Chondrocyte (in vitro differentiated cells): ENCODE measurements around the gene LARGE1. TPM values are rescaled to one million over a fixed set of nuclear protein-coding genes. Genes with fewer than 3 reads are reported as not detected.

ENCODE experiments used
- DNase-seq: peaks from one replicate; pipeline ENCODE4 v3.0.0; 2021; ENCODE audit warnings: mixed read lengths, low spot score
- H3K27ac Mint-ChIP-seq: one replicate; pipeline ENCODE4 v1.8.0; 2021; ENCODE audit warnings: mild to moderate bottlenecking, moderate library complexity, mixed read lengths; ENCODE audit not compliant: unreplicated experiment
- H3K27me3 Mint-ChIP-seq: 2 replicates; pipeline ENCODE4 v1.8.0; 2021; ENCODE audit warnings: low read depth, mixed read lengths
- H3K36me3 Mint-ChIP-seq: 2 replicates; pipeline ENCODE4 v1.8.0; 2021; ENCODE audit warnings: low read depth, mixed read lengths
- H3K4me1 Mint-ChIP-seq: 2 replicates; pipeline ENCODE4 v1.8.0; 2021; ENCODE audit warnings: low read depth, mild to moderate bottlenecking, mixed read lengths
- H3K4me3 Mint-ChIP-seq: one replicate; pipeline ENCODE4 v1.8.0; 2021; ENCODE audit warnings: mild to moderate bottlenecking, moderate library complexity, mixed read lengths; ENCODE audit not compliant: unreplicated experiment
- H3K9me3 Mint-ChIP-seq: 2 replicates; pipeline ENCODE4 v1.8.0; 2021; ENCODE audit warnings: low read depth, mixed read lengths
- total RNA-seq: library from RNA; stranded (reverse); gene quantifications from 3 replicates; pipeline ENCODE4 v1.2.1, GENCODE V29; 2021
- TF ChIP-seq, protein P1 (sequence below): fragments of 200-600 bp; sonication (generic); IDR thresholded peaks from 2 replicates; pipeline ENCODE4 v1.5.0; 2021; ENCODE audit warnings: antibody characterized with exemption, mild to moderate bottlenecking, moderate library complexity

Gene LARGE1
- total RNA-seq, 1 donor from 2014 or later: 21.3 TPM

DNA sequence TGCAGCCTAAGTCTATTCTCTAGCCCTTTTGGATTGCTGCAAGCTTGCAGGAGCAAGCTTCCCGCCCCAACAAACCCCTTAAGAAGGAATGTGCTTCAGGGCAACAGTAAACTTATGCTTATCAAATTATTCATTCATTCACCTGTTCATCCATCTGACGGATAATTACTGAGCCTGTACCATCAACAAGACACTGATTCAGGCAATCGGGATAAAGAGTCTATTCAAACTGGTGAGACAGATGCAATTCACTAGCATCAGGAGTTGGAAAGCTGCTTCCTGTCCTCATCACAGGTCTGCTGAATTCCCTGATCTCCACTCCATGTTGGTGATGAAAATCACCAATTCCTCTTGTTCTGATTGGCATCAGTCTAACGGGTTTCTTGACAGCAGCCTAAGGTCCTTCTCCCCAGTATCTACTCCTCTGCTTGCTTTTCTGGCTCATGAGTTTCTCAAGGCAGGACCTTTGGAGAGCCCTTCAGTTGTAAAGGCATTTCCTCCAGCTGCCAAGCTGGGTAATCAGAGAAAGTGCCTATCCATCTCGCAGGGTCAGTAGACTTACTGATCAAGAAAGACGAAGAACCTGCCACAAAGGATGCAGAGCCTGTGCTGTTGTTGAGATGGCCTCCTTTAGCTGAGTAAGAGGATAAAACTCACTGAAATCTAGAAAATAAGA lies 433.1 kb downstream of the LARGE1 start:
- H3K4me3 Mint-ChIP-seq: no peak overlapping the region
- H3K9me3 Mint-ChIP-seq: no peaks in the 10 kb centered on the region
- H3K27me3 Mint-ChIP-seq: no peaks in the 10 kb centered on the region

DNA sequence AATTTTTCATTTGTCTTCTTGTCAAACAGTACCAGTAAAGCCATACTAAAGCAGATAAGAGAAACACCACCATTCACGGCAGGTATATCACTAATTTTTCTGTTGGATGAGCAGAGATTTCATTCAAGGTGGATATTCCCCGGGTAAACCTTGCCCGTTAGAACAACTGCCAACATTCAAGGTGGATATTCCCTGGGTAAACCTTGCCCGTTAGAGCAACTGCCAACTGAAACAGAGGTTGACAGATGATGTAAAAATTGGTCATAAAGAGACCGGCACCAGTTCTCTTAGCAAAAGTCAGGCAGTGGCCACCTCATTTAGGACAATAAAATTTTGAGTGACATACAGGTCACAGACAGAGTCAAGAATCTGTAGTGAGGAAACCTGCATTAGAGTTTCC lies 438.7 kb downstream of the LARGE1 start:
- Mint-ChIP-seq H3K4me3 (no peak overlapping the region), H3K4me1 (peaks cover 14% of the 10 kb centered on the region), H3K9me3 (no peaks in the 10 kb centered on the region), H3K36me3 (no peaks in the 10 kb centered on the region), H3K27ac (no peak overlapping the region), H3K27me3 (no peaks in the 10 kb centered on the region)
- no peak for DNase-seq
- TF ChIP-seq, protein P1, sequence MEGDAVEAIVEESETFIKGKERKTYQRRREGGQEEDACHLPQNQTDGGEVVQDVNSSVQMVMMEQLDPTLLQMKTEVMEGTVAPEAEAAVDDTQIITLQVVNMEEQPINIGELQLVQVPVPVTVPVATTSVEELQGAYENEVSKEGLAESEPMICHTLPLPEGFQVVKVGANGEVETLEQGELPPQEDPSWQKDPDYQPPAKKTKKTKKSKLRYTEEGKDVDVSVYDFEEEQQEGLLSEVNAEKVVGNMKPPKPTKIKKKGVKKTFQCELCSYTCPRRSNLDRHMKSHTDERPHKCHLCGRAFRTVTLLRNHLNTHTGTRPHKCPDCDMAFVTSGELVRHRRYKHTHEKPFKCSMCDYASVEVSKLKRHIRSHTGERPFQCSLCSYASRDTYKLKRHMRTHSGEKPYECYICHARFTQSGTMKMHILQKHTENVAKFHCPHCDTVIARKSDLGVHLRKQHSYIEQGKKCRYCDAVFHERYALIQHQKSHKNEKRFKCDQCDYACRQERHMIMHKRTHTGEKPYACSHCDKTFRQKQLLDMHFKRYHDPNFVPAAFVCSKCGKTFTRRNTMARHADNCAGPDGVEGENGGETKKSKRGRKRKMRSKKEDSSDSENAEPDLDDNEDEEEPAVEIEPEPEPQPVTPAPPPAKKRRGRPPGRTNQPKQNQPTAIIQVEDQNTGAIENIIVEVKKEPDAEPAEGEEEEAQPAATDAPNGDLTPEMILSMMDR: no peak

More for the DNA sequence above, 433.1 kb downstream of the LARGE1 start:
- no peaks in the 10 kb centered on the region for H3K4me1 Mint-ChIP-seq
- TF ChIP-seq, protein P1: no peak
- no peak overlapping the region for H3K27ac Mint-ChIP-seq
- DNase-seq: no peak
- H3K36me3 Mint-ChIP-seq: no peaks in the 10 kb centered on the region

GRCh38 chr22:33477120-33478111 lies 442.9 kb downstream of the LARGE1 start:
- H3K4me1 Mint-ChIP-seq: peaks cover 22% of the 10 kb centered on the region
- H3K27ac Mint-ChIP-seq: peak overlapping the region; percentile 87
- no peaks in the 10 kb centered on the region for H3K36me3 Mint-ChIP-seq
- DNase-seq: no peak
- H3K4me3 Mint-ChIP-seq: peak overlapping the region; percentile 44
- H3K27me3 Mint-ChIP-seq: no peaks in the 10 kb centered on the region
- TF ChIP-seq, protein P1: no peak
- H3K9me3 Mint-ChIP-seq: no peaks in the 10 kb centered on the region

- H3K36me3 Mint-ChIP-seq: no peaks in the 10 kb centered on the region
- TF ChIP-seq, protein P1: no peak
- H3K27me3 Mint-ChIP-seq: no peaks in the 10 kb centered on the region
- H3K4me3 Mint-ChIP-seq: peak overlapping the region; percentile 44
- H3K27ac Mint-ChIP-seq: peak overlapping the region; percentile 87
- H3K9me3 Mint-ChIP-seq: no peaks in the 10 kb centered on the region
- no peak for DNase-seq
- H3K4me1 Mint-ChIP-seq: peaks cover 24% of the 10 kb centered on the region
Observed at GRCh38 chr22:33476716-33477115, 443.6 kb downstream of the LARGE1 start.

- Mint-ChIP-seq H3K27me3 (no peaks in the 10 kb centered on the region), H3K9me3 (no peaks in the 10 kb centered on the region), H3K4me1 (peaks cover 24% of the 10 kb centered on the region), H3K4me3 (peak overlapping the region; percentile 44), H3K27ac (peak overlapping the region; percentile 87), H3K36me3 (no peaks in the 10 kb centered on the region)
- DNase-seq: no peak
- TF ChIP-seq, protein P1: no peak
Observed at GRCh38 chr22:33476206-33476605, 444.1 kb downstream of the LARGE1 start.
